GM12878 (cell line): ENCODE measurements around the gene C12orf56. TPM values are rescaled to one million over a fixed set of nuclear protein-coding genes. Genes with fewer than 3 reads are reported as not detected.

Experiments
- ATAC-seq: fragments of 200-7000 bp; cut with Tn5 transposase; 3 replicates; pipeline ENCODE4 v1.9.1; 2020; ENCODE audit warnings: mild to moderate bottlenecking, moderate library complexity
- BruUV-seq: library from RNA; stranded (reverse); fragments of 400-500 nt; replicated peaks from 2 replicates; lab custom pipeline; 2021; lab: Mats Ljungman, UMichigan
- CTCF ChIA-PET: fragments of 300-600 bp; sonication (Branson Sonifier 250); formaldehyde crosslinking; extraction: SDS; loops from one replicate; lab custom pipeline; 2021; ENCODE audit warnings: inconsistent platforms; lab: Yijun Ruan, JAX
- POLR2A ChIA-PET: fragments of 350-600 bp; formaldehyde crosslinking; extraction: SDS; loops from one replicate; lab custom pipeline; 2021; ENCODE audit warnings: inconsistent platforms; lab: Charles Lee
- RAD21 ChIA-PET: fragments of 300-600 bp; sonication (Branson Sonifier 250); formaldehyde crosslinking; loops from one replicate; lab custom pipeline; 2023; ENCODE audit warnings: antibody characterized with exemption; ENCODE audit not compliant: unreplicated experiment; lab: Charles Lee
- SMC1A ChIA-PET: fragments of 300-600 bp; sonication (Branson Sonifier 250); formaldehyde crosslinking; loops from one replicate; lab custom pipeline; 2023; ENCODE audit not compliant: unreplicated experiment, uncharacterized antibody; lab: Charles Lee
- DNase-seq: peaks from one replicate; pipeline ENCODE4 v3.0.0-alpha.2; 2011; ENCODE audit warnings: low read depth, low spot score
- FAIRE-seq: peaks from 3 replicates; lab custom pipeline; 2011; peaks lifted over from hg19 to GRCh38; lab: Jason Lieb, UNC
- H2AFZ ChIP-seq: 2 replicates; pipeline ENCODE4 v1.6.0; 2011; ENCODE audit warnings: low read depth, low read length, control low read depth; ENCODE audit not compliant: control insufficient read depth
- H3K27ac ChIP-seq: 2 replicates; pipeline ENCODE4 v1.5.1; 2011; ENCODE audit warnings: control low read depth; ENCODE audit not compliant: control insufficient read depth, insufficient read depth
- H3K27me3 ChIP-seq, 2 experiments: replicated peaks in 1 of 2; 2 replicates each; pipeline versions ENCODE4 v1.6.0 to v1.6.1; 2011; ENCODE audit warnings: low read length in 1 of 2; ENCODE audit not compliant: control insufficient read depth in 2 of 2, insufficient read depth in 2 of 2
- H3K36me3 ChIP-seq, 2 experiments: 2 replicates each; pipeline ENCODE4 v1.5.1; 2011; ENCODE audit warnings: low read length in 1 of 2; ENCODE audit not compliant: control insufficient read depth in 2 of 2, insufficient read depth in 2 of 2
- H3K4me1 ChIP-seq: 2 replicates; pipeline ENCODE4 v1.6.1; 2011; ENCODE audit warnings: mild to moderate bottlenecking, low read length, moderate library complexity, mixed read lengths; ENCODE audit not compliant: control insufficient read depth, insufficient read depth
- H3K4me2 ChIP-seq: 2 replicates; pipeline ENCODE4 v1.6.0; 2011; ENCODE audit warnings: control low read depth; ENCODE audit not compliant: control insufficient read depth, insufficient read depth
- H3K4me3 ChIP-seq: fragments of 200-600 bp; sonication (generic); 2 replicates; pipeline ENCODE4 v1.5.1; 2016
- H3K79me2 ChIP-seq: 2 replicates; pipeline ENCODE4 v1.6.0; 2011; ENCODE audit warnings: low read length; ENCODE audit not compliant: control insufficient read depth, insufficient read depth
- H3K9ac ChIP-seq: 2 replicates; pipeline ENCODE4 v1.8.0; 2011; ENCODE audit warnings: low read length, control low read depth, mixed read lengths; ENCODE audit not compliant: control insufficient read depth, insufficient read depth
- H3K9me3 ChIP-seq: replicated peaks from 3 replicates; pipeline ENCODE4 v1.5.1; 2011; ENCODE audit warnings: mild to moderate bottlenecking, low read length; ENCODE audit not compliant: control insufficient read depth, insufficient read depth
- H4K20me1 ChIP-seq: 2 replicates; pipeline ENCODE4 v1.6.0; 2011; ENCODE audit not compliant: control insufficient read depth, insufficient read depth
- CTCF ChIP-seq, 3 experiments: IDR thresholded peaks in 2 of 3; conservative IDR thresholded peaks in 1 of 3; 2 replicates each; pipeline ENCODE4 v1.5.1; 2011; ENCODE audit warnings: low read depth in 3 of 3, low read length in 3 of 3, mild to moderate bottlenecking in 3 of 3, control low read depth in 2 of 3, moderate library complexity in 2 of 3, inconsistent platforms in 1 of 3, mixed read lengths in 1 of 3; ENCODE audit not compliant: control insufficient read depth in 2 of 3, insufficient read depth in 1 of 3; ENCODE audit errors: extremely low read depth in 1 of 3
- EGR1 ChIP-seq, 2 experiments: IDR thresholded peaks; 1 replicate in 1 of 2; 2 replicates in 1 of 2; pipeline ENCODE4 v1.6.1; 2011 to 2012; ENCODE audit warnings: low read depth in 2 of 2, low read length in 2 of 2, borderline replicate concordance in 1 of 2, mild to moderate bottlenecking in 1 of 2, moderate library complexity in 1 of 2
- RAD21 ChIP-seq: IDR thresholded peaks from 2 replicates; pipeline ENCODE4 v1.6.1; 2011; ENCODE audit warnings: mild to moderate bottlenecking, low read depth, low read length, moderate library complexity; ENCODE audit not compliant: insufficient read depth
- SMC3 ChIP-seq: IDR thresholded peaks from 2 replicates; pipeline ENCODE4 v1.6.1; 2011; ENCODE audit warnings: low read length, improper control_type of control experiment, borderline replicate concordance
- SUPT20H ChIP-seq: IDR thresholded peaks from 2 replicates; pipeline ENCODE4 v1.6.1; 2011; ENCODE audit warnings: low read depth, mild to moderate bottlenecking, low read length, moderate library complexity, borderline replicate concordance; ENCODE audit not compliant: control insufficient read depth
- USF1 ChIP-seq: IDR thresholded peaks from 2 replicates; pipeline ENCODE4 v1.6.1; 2011; ENCODE audit warnings: borderline replicate concordance, low read depth, mild to moderate bottlenecking, moderate library complexity, mixed read lengths, low read length; ENCODE audit not compliant: insufficient read depth; ENCODE audit errors: extremely low read length
- WGBS: methylation state at CpG from one replicate; pipeline ENCODE4 v1.1.6; 2016; ENCODE audit warnings: low lambda C conversion rate; ENCODE audit not compliant: insufficient replicate concordance, insufficient coverage; ENCODE audit errors: missing lambda C conversion rate; 5-methylcytosine and 5-hydroxymethylcytosine counted together
- in situ Hi-C: fragments of 300-500 bp; cut with MboI; formaldehyde crosslinking; loops from 9 replicates; pipeline ENCODE4 v1.14.3; 2018; ENCODE audit warnings: mixed read lengths
- intact Hi-C: fragments of 100-400 bp; cut with micrococcal nuclease; formaldehyde crosslinking; loops from one replicate; pipeline ENCODE4 v1.14.2; 2022; ENCODE audit not compliant: unreplicated experiment
- polyA plus RNA-seq, 11 experiments: library from polyadenylated mRNA; depleted of rRNA in 4 of 11; unstranded in 6 of 11; stranded (reverse) in 5 of 11; fragments of >200 nt; fragmentation: Nextera tagmentation in 4 of 11; fragmentation: Illumina TruSeq in 1 of 11; extraction: Ambion mirVana in 4 of 11; extraction: Trizol in 1 of 11; gene quantifications; 1 replicate in 1 of 11; 2 replicates in 10 of 11; pipeline versions ENCODE4 v1.2.1 to v1.2.3, GENCODE V29; 2011 to 2016; ENCODE audit warnings: inconsistent platforms in 2 of 11, missing spikeins in 2 of 11, low read depth in 1 of 11
- total RNA-seq, 4 experiments: library from RNA; depleted of rRNA in 3 of 4; stranded (reverse); fragments of >200 nt in 3 of 4; fragmentation: Illumina TruSeq in 1 of 4; extraction: Trizol in 1 of 4; gene quantifications; 2 replicates each; pipeline versions ENCODE4 v1.2.1 to v1.2.3, GENCODE V29; 2013 to 2021

The C12orf56 gene
- total and polyA plus RNA-seq, 10 of the 15 experiments (the other 5 are each of a cell fraction or from before 2014, with no cell fraction given): not detected

- TF ChIP-seq USF1 (no peak), EGR1 (IDR thresholded peaks at IDR 0.05; ENCODE audit: borderline replicate concordance in 1 of 2, low read depth in 2 of 2, low read length in 2 of 2) (no peak)
Observed at GRCh38 chr12:64395739-64396138, 5.2 kb upstream of the C12orf56 start (continued).

GRCh38 chr12:64392221-64392620 is 1.7 kb upstream of the C12orf56 start:
- no peak overlapping the region for H2AFZ ChIP-seq
- no peak overlapping the region for H3K9ac ChIP-seq
- DNase-seq (no peak), ATAC-seq (peak; percentile 76), FAIRE-seq (no peak)
- H3K27me3 ChIP-seq: no peaks in the 10 kb centered on the region
- no peaks in the 10 kb centered on the region for H3K9me3 ChIP-seq
- H3K36me3 ChIP-seq: no peaks in the 10 kb centered on the region
- in situ Hi-C loops (loop anchor here (25.0 kb wide), 1 partner anchor 555 kb away; the partner anchor contains the start of gene SRGAP1), intact Hi-C loops (loop anchor here (5.0 kb wide), 3 partner anchors 120 to 565 kb away; partner anchors contain the start of gene SRGAP1)
- 28% methylated on average over 3 of the region's 3 CpGs for WGBS
- ChIA-PET POLR2A (no interaction called here), SMC1A (no interaction called here), RAD21 (no interaction called here), CTCF (interaction anchor here (0.6 kb wide), 1 partner anchor 1039 kb away, joined by 3 read pairs; no protein-coding TSS in a partner anchor)
- H4K20me1 ChIP-seq: no peaks in the 10 kb centered on the region
- H3K79me2 ChIP-seq: no peaks in the 10 kb centered on the region
- H3K4me1 ChIP-seq: no peaks in the 10 kb centered on the region
- no TSS peak for BruUV-seq
- no peak overlapping the region for H3K4me2 ChIP-seq
- no peak overlapping the region for H3K4me3 ChIP-seq
- TF ChIP-seq SMC3 (peak; percentile 25; the same call in 1 of the 2 replicates), CTCF (IDR thresholded peaks at IDR 0.05 in 2 of 3, conservative IDR thresholded peaks at IDR 0.05 in 1 of 3; ENCODE audit: control insufficient read depth in 2 of 3, extremely low read depth in 1 of 3, insufficient read depth in 1 of 3, low read depth in 3 of 3, low read length in 3 of 3) (peak in 2 of 3 experiments; percentile 28 to 32; a peak in 3 of 6 replicates), RAD21 (peak; percentile 35; the same call in 1 of the 2 replicates), SUPT20H (no peak)
- no peak overlapping the region for H3K27ac ChIP-seq
